NB4 (cell line): ENCODE results near the gene GABARAP.

Experiments used
- MYC ChIP-seq: IDR thresholded peaks from 2 replicates; pipeline ENCODE4 v1.6.1; 2011; ENCODE audit warnings: low read depth, low read length
- POLR2A ChIP-seq: IDR thresholded peaks from 2 replicates; pipeline ENCODE4 v1.6.1; 2011; ENCODE audit warnings: mild to moderate bottlenecking; ENCODE audit not compliant: insufficient read length; ENCODE audit errors: extremely low read depth
- TF ChIP-seq, protein P1 (sequence below): IDR thresholded peaks from one replicate; pipeline ENCODE4 v1.5.1; 2012; ENCODE audit warnings: low read depth, low read length

DNA sequence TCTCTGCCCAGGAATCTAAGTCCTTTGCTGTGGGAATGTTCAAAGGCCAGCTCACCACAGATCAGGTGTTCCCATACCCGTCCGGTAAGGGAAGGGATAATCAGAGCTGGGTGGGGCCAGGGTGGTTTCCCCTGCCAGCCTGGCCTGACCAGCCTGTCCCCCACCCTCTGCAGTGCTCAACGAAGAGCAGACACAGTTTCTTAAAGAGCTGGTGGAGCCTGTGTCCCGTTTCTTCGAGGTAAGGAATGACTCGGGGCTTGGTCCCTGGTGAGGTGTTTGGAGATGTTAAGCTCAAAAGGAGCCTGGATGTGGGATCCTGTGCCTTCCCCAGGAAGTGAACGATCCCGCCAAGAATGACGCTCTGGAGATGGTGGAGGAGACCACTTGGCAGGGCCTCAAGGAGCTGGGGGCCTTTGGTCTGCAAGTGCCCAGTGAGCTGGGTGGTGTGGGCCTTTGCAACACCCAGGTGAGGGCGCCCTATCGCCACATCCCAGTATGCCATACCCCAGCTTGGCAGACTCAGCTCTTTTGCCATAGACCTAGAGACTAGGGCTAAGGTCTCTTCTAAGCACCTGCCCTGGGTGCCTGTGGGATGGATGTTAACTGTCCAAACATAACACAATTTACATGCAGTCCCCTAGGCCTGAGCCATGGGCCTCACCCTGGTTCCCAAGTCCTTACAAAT is 21.5 kb downstream of the GABARAP start:
- TF ChIP-seq, protein P1, sequence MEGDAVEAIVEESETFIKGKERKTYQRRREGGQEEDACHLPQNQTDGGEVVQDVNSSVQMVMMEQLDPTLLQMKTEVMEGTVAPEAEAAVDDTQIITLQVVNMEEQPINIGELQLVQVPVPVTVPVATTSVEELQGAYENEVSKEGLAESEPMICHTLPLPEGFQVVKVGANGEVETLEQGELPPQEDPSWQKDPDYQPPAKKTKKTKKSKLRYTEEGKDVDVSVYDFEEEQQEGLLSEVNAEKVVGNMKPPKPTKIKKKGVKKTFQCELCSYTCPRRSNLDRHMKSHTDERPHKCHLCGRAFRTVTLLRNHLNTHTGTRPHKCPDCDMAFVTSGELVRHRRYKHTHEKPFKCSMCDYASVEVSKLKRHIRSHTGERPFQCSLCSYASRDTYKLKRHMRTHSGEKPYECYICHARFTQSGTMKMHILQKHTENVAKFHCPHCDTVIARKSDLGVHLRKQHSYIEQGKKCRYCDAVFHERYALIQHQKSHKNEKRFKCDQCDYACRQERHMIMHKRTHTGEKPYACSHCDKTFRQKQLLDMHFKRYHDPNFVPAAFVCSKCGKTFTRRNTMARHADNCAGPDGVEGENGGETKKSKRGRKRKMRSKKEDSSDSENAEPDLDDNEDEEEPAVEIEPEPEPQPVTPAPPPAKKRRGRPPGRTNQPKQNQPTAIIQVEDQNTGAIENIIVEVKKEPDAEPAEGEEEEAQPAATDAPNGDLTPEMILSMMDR: peak; percentile 47
- TF ChIP-seq MYC: no peak; the same call in 1 of the 2 replicates
- TF ChIP-seq POLR2A: no peak
